Naive thymus-derived CD8-positive, alpha-beta T cell (primary cell): ENCODE measurements around the gene PHPT1. TPM values are rescaled to one million over a fixed set of nuclear protein-coding genes. Genes with fewer than 3 reads are reported as not detected.
A peak's percentile ranks its signal among the peaks of the same experiment; 100 is the strongest.
"Not testable (repeated sequence)": the region's sequence is repeated elsewhere in the genome, so short reads cannot be mapped to it uniquely, and the experiment has no call there.

ENCODE experiments used
- ATAC-seq, 2 donors: fragments of 150-1000 bp; cut with Tn5 transposase in 1 of 2; sonication (Bioruptor Pico), chemical (Tn5 transposase) in 1 of 2; 1 replicate in 1 of 2; 2 replicates in 1 of 2; pipeline ENCODE4 v1.10.0; 2021; ENCODE audit warnings: mild to moderate bottlenecking in 2 of 2, moderate library complexity in 2 of 2
- POLR2A ChIA-PET: fragments of 350-600 bp; sonication (Branson Sonifier 250); formaldehyde crosslinking; loops from one replicate; lab custom pipeline; 2021; ENCODE audit warnings: antibody characterized with exemption; lab: Charles Lee
- DNase-seq, 10 donors: peaks; one replicate each; pipeline versions ENCODE4 v3.0.0 to v3.0.0-alpha.2; 2020 to 2022
- H3K27ac Mint-ChIP-seq, 10 donors: one replicate each; pipeline ENCODE4 v1.8.0; 2020 to 2022; ENCODE audit warnings: mild to moderate bottlenecking in 10 of 10, mixed read lengths in 10 of 10, moderate library complexity in 4 of 10, inconsistent platforms in 1 of 10
- H3K27me3 Mint-ChIP-seq, 5 donors: one replicate each; pipeline ENCODE4 v1.8.0; 2021 to 2022; ENCODE audit warnings: mixed read lengths in 5 of 5
- H3K36me3 Mint-ChIP-seq, 3 donors: one replicate each; pipeline ENCODE4 v1.8.0; 2020 to 2022; ENCODE audit warnings: mixed read lengths in 3 of 3, mild to moderate bottlenecking in 2 of 3, inconsistent platforms in 1 of 3
- H3K4me1 Mint-ChIP-seq, 4 donors: one replicate each; pipeline ENCODE4 v1.8.0; 2021 to 2022; ENCODE audit warnings: mixed read lengths in 4 of 4
- H3K4me3 Mint-ChIP-seq, 10 donors: one replicate each; pipeline ENCODE4 v1.8.0; 2020 to 2022; ENCODE audit warnings: mild to moderate bottlenecking in 10 of 10, mixed read lengths in 10 of 10, moderate library complexity in 6 of 10, inconsistent platforms in 1 of 10
- H3K9me3 Mint-ChIP-seq, 9 donors: one replicate each; pipeline ENCODE4 v1.8.0; 2020 to 2022; ENCODE audit warnings: mixed read lengths in 9 of 9, mild to moderate bottlenecking in 3 of 9, inconsistent platforms in 1 of 9, moderate library complexity in 1 of 9
- polyA plus RNA-seq, 3 donors: library from polyadenylated mRNA; unstranded; fragments of 300-500 nt; fragmentation: Illumina TruSeq; gene quantifications; one replicate each; pipeline ENCODE4 v1.2.3, GENCODE V29; 2021
- total RNA-seq, 8 experiments: library from RNA in 2 of 8; stranded (reverse) in 2 of 8; gene quantifications; one replicate each; pipeline ENCODE4 v1.2.3 and lab custom pipeline; 2021 to 2026

The PHPT1 gene
- total and polyA plus RNA-seq, 5 experiments from 2014 or later = 25.2 to 98.1 (median 82.6) TPM

DNA sequence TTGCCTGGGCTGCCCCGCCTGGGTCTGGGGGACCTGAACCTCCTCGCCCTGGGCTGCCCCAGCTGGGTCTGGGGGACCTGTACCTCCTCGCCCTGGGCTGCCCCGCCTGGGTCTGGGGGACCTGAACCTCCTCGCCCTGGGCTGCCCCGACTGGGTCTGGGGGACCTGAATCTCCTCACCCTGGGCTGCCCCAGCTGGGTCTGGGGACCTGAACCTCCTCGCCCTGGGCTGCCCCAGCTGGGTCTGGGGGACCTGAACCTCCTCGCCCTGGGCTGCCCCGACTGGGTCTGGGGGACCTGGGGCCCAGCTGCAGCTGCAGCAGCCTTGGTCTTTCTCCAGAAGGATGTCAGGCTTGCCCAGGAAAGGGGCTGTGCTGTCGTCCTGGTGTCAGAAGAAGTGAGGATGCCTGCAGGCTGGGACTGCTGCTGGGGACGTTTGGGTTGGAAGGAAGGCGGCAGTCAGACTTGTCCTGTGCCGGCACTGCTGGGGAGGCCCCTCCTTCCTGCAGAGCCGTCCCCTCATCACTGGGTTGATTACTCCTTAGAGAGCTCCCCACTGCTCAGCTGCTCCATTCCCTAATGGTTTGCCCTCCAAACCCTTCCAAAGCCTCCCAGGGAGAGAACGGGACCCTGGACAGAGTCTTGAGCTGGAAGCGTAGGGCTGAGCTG, 15.7 kb upstream of the PHPT1 start:
- H3K27ac Mint-ChIP-seq, ATAC-seq, DNase-seq, H3K9me3 Mint-ChIP-seq, POLR2A ChIA-PET, H3K4me1 Mint-ChIP-seq, H3K4me3 Mint-ChIP-seq, H3K27me3 Mint-ChIP-seq: not testable (repeated sequence)
- peaks cover 0 to 20% (median 6%) of the 10 kb centered on the region in 3 donors for H3K36me3 Mint-ChIP-seq

DNA sequence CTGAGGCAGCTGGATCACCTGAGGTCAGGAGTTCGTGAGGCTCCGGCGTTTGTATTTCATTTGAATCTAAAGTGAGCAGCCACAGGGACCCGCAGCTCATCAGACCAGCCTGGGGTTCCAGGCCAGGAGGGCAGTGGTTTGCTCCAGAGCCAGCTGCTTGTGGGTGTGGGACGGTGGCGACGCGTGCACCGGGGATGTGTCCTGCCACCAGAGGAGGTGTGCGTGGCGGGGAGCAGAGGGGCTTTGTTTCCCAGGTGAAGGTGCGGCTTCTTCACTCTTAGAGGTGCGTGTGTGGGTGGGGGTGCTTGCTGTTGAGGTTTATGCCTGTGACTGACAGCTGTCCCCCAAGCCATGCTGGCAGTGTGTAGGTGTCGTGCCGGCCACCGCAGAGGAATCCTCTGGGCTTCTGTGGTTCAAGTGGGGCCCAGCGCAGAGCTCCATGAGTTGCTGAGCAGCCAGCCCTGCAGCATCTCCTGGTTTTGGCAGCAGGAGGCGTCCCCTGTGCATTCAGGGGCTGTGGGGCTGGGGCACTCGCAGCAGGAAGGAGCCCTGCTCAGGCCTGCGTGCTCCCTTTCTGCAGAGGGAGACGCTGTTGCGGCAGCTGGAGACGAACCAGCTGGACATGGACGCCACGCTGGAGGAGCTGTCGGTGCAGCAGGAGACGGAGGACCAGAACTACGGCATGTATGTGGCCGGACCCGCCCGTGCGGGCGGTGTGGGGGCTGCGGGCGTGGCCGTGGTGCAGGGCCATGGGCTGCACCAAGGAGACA, 13.9 kb upstream of the PHPT1 start:
- POLR2A ChIA-PET = interaction anchor here (0.6 to 1.6 kb wide), 2 partner anchors 28 to 33 kb away, joined by 3 to 6 read pairs; partner anchors contain the start of gene RABL6
- Mint-ChIP-seq H3K4me3 (no peak overlapping the region), H3K9me3 (no peaks in the 10 kb centered on the region), H3K27ac (no peak overlapping the region), H3K4me1 (peaks cover 0 to 6% (median 3%) of the 10 kb centered on the region in 4 donors), H3K36me3 (peaks cover 0 to 27% (median 2%) of the 10 kb centered on the region in 3 donors), H3K27me3 (no peaks in the 10 kb centered on the region)
- no peak for ATAC-seq
- DNase-seq = peak in 1 of 10 donors; percentile 57

DNA sequence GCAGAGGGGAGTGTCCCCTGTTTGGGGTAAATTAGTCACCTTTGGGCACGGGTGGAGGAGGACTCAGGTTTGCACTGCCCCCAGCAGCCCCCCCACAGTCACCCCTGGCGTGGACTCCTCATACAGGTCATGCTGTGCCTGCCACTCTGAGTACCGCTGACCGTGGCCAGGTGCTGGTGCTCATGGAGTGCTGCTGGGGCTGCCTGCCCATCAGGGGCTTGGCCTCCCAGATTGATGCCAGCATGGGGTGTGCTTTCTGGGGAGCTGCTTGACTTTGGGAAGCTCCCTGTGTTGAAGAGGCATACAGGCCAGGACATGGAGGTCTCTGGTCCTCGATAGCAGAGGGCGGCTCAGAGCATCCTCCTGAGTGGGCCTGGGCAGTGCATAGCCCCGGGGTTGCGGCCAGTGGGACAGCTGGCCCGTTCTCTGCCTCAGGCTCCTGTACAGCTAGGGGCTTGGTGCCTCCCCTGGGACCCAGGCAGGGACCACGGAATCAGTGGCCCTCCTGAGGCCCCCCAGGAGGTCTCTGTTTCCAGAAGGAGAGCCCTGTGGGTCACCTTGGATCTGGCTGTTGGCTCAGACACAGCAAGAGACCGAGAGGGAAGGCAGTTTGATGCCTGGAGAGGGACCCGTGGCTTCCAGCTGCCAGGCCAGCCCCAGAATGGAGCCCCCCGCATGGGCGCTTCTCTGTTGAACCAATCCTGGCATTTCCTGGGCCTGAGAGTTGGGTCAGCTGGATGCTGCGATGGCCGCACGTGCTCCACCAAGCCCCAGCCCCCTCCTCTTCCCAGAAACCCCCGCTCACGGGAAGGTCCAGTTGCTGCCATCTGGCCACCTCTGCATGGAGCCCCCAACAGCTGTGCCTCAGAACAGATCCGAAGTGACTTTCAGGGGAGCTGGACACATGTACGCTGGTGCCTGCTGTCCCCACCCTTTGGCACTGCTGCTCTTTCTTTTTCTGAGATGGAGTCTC, 13.0 kb upstream of the PHPT1 start:
- H3K9me3 Mint-ChIP-seq = no peaks in the 10 kb centered on the region
- peak in 1 of 10 donors; percentile 61 for DNase-seq
- no peak overlapping the region for H3K27ac Mint-ChIP-seq
- no peaks in the 10 kb centered on the region for H3K27me3 Mint-ChIP-seq
- no peak overlapping the region for H3K4me3 Mint-ChIP-seq
- ATAC-seq = no peak
- peaks cover 0 to 23% (median 2%) of the 10 kb centered on the region in 3 donors for H3K36me3 Mint-ChIP-seq
- POLR2A ChIA-PET = interaction anchor here (1.6 kb wide), 1 partner anchor 29 kb away, joined by 6 read pairs; the partner anchor contains the start of gene RABL6
- H3K4me1 Mint-ChIP-seq = peaks cover 0 to 6% (median 4%) of the 10 kb centered on the region in 4 donors

DNA sequence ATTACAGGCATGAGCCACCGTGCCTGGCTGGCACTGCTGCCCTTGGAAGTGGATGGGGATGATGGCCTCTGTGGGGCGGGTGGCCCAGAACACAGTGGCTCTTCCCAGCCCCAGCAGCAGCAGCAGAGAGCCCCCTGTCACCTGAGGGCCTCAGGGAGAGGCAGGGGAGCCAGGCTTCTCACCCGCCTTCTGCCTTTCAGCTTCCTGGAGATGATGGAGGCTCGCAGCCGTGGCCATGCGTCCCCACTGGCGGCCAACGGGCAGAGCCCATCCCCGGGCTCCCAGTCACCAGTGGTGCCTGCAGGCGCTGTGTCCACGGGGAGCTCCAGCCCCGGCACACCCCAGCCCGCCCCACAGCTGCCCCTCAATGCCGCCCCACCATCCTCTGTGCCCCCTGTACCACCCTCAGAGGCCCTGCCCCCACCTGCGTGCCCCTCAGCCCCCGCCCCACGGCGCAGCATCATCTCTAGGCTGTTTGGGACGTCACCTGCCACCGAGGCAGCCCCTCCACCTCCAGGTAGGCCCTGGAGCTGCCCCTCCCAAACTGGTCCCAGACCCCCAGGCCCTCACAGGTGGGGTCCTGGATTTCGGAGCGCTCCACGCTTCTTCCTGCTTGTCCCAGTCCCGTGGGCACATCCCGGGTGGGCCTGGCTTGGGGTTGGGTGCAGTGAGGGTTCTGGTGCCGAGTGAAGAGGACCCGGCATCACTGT, 11.9 kb upstream of the PHPT1 start:
- Mint-ChIP-seq H3K36me3 (peaks cover 0 to 15% (median 2%) of the 10 kb centered on the region in 3 donors), H3K27me3 (peaks cover 0 to under 1% (median 0%) of the 10 kb centered on the region in 5 donors), H3K4me1 (peaks cover 3 to 12% (median 9%) of the 10 kb centered on the region in 4 donors), H3K27ac (no peak overlapping the region), H3K9me3 (no peaks in the 10 kb centered on the region), H3K4me3 (no peak overlapping the region)
- POLR2A ChIA-PET = interaction anchor here (1.6 kb wide), 1 partner anchor 30 kb away, joined by 6 read pairs; the partner anchor contains the start of gene RABL6
- DNase-seq (peak in 1 of 10 donors; percentile 1), ATAC-seq (no peak)

DNA sequence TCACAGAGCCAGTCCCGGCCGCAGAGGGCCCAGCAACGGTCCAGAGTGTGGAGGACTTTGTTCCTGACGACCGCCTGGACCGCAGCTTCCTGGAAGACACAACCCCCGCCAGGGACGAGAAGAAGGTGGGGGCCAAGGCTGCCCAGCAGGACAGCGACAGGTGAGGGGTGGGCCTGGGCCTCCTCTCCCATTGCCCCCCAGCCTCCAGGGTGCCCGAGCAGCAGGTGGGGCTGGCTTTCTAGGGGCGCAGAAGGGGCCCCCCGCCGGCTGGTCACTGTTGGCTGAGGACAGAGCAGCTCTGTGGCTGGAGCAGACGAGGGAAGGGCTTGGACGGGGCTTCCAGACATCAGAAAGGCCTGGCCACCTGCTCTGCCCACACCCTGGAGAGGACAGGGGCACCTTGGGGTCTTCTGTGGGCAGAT, 11.3 kb upstream of the PHPT1 start:
- ATAC-seq, H3K9me3 Mint-ChIP-seq, H3K4me3 Mint-ChIP-seq, H3K27ac Mint-ChIP-seq, H3K27me3 Mint-ChIP-seq, DNase-seq: not testable (repeated sequence)
- peaks cover 5 to 14% (median 11%) of the 10 kb centered on the region in 4 donors for H3K4me1 Mint-ChIP-seq
- peaks cover 0 to 15% (median 0%) of the 10 kb centered on the region in 3 donors for H3K36me3 Mint-ChIP-seq
- POLR2A ChIA-PET = interaction anchor here (0.5 kb wide), 1 partner anchor 75 kb away, joined by 4 read pairs; no protein-coding TSS in a partner anchor

DNA sequence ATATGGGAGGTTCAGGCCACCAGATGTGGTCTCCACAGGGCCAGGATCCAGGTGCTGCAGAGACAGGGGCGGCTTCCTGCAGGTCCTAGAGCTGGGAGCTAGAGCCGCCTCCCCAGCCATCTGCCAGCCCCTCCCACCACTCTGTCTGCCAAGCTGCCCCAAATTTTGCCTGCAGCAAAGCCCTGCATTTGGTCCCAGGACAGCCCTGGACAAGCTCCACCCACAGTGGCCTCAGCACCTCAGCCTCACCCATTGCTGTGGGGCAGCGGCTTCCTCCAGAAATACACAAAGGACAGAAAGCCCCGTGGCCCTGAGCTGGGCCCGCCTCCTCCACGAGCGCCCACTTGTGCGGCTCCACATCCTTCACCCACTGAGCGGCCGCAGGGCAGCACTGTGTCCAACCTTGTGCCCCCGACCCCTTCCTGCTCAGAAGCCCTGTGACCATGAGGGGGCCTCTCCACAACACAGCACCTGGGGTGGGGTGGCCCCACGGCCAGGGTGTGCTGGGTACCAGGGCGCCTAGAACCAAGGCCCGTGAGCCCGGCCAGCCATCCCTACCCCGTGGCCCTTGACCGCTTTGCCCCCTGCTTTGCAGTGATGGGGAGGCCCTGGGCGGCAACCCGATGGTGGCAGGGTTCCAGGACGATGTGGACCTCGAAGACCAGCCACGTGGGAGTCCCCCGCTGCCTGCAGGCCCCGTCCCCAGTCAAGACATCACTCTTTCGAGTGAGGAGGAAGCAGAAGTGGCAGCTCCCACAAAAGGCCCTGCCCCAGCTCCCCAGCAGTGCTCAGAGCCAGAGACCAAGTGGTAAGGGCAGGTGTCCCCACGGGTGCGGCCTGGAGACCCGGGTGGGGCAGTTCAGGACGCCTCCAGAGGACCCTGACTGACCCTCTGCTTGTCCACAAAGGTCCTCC, 10.6 kb upstream of the PHPT1 start:
- ATAC-seq (no peak), DNase-seq (no peak)
- H3K27me3 Mint-ChIP-seq = peaks cover 0 to 5% (median 0%) of the 10 kb centered on the region in 5 donors
- peaks cover 0 to 15% (median 0%) of the 10 kb centered on the region in 3 donors for H3K36me3 Mint-ChIP-seq
- H3K4me3 Mint-ChIP-seq = no peak overlapping the region
- no peak overlapping the region for H3K27ac Mint-ChIP-seq
- no peaks in the 10 kb centered on the region for H3K9me3 Mint-ChIP-seq
- H3K4me1 Mint-ChIP-seq = peaks cover 8 to 16% (median 11%) of the 10 kb centered on the region in 4 donors
- POLR2A ChIA-PET = interaction anchor here (0.5 to 0.7 kb wide), 2 partner anchors 16 to 74 kb away, joined by 4 to 6 read pairs; no protein-coding TSS in a partner anchor

DNA sequence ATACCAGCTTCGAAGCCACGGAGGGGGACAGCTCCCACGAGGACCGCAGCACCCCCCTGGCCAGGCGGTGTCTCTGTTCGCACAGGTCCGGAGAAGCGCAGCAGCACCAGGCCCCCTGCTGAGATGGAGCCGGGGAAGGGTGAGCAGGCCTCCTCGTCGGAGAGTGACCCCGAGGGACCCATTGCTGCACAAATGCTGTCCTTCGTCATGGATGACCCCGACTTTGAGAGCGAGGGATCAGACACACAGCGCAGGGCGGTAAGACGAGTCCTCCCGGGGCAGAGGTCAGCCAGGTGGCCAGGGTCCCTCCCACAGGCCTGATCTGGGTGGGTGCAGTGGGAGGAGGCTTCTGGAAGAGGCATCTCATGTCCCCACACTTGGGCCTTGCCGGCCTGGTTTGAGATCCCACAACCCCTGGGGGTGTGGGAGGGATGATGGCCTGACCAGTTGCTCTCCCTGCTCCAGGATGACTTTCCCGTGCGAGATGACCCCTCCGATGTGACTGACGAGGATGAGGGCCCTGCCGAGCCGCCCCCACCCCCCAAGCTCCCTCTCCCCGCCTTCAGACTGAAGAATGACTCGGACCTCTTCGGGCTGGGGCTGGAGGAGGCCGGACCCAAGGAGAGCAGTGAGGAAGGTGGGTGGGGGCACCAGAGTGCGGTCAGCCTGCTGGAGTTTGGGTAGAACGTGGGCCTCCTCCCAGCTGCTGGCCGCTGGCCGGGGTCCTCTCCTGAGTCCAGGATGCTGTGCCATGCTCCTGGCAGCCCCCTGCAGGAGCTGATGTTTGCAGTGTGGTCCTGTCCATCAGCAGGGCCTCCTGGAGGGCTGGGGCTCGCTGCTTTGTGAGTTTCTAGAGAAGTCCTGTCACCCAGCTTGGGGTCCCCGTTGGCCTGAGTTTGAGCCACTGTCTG, 9.7 kb upstream of the PHPT1 start:
- H3K27ac Mint-ChIP-seq = peak overlapping the region in 1 of 10 donors; percentile 49
- POLR2A ChIA-PET = interaction anchor here (1.1 to 1.8 kb wide), 2 partner anchors 26 to 32 kb away, joined by 4 to 5 read pairs; partner anchors contain the start of genes EDF1 and RABL6

DNA sequence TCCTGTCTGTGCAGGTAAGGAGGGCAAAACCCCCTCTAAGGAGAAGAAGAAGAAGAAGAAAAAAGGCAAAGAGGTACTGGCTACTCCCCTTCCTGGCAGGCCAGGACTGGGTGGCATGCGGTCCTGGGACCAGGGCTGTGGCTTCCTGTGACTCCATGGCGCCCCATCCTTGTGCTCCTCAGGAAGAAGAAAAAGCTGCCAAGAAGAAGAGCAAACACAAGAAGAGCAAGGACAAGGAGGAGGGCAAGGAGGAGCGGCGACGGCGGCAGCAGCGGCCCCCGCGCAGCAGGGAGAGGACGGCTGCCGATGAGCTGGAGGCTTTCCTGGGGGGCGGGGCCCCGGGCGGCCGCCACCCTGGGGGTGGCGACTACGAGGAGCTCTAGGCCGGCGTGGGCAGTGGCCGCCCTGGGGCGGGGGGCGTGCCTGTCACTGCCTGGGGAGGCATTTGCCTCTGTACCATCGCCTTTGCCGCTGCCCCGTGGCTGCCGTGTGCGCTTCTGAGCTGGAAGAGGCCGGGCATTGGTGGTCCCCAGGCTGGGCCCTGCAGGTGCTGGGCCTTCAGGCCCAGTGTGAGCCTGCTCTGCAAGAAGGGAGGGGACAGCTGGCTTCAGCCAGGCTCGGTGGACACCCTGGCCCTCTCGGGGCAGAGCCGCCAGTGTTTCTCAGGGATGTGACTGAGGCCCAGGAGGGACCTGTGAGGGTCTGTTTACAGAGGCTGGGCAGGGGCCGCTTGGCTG, 8.9 kb upstream of the PHPT1 start:
- Mint-ChIP-seq H3K9me3 (no peaks in the 10 kb centered on the region), H3K36me3 (peaks cover 0 to 13% (median 0%) of the 10 kb centered on the region in 3 donors), H3K4me1 (peaks cover 9 to 18% (median 13%) of the 10 kb centered on the region in 4 donors), H3K27ac (peak overlapping the region in 1 of 10 donors; percentile 49), H3K4me3 (peak overlapping the region in 3 of 10 donors; percentile 21 to 40 (median 32)), H3K27me3 (peaks cover 0 to 10% (median 0%) of the 10 kb centered on the region in 5 donors)
- POLR2A ChIA-PET = interaction anchor here (1.1 to 1.8 kb wide), 3 partner anchors 26 to 152 kb away, joined by 3 to 5 read pairs (median 4); partner anchors contain the start of genes EDF1, PAXX and RABL6
- DNase-seq = no peak
- ATAC-seq = no peak

More for the DNA sequence above, 9.7 kb upstream of the PHPT1 start:
- peaks cover 0 to 8% (median 0%) of the 10 kb centered on the region in 5 donors for H3K27me3 Mint-ChIP-seq
- ATAC-seq (no peak), DNase-seq (no peak)
- no peaks in the 10 kb centered on the region for H3K9me3 Mint-ChIP-seq
- peak overlapping the region in 1 of 10 donors; percentile 32 for H3K4me3 Mint-ChIP-seq
- H3K4me1 Mint-ChIP-seq = peaks cover 9 to 18% (median 13%) of the 10 kb centered on the region in 4 donors
- peaks cover 0 to 13% (median 0%) of the 10 kb centered on the region in 3 donors for H3K36me3 Mint-ChIP-seq
